Amniotic epithelial cell (primary cell): ENCODE data around the gene POU2AF1.
"Not testable (repeated sequence)": the region's sequence is repeated elsewhere in the genome, so short reads cannot be mapped to it uniquely, and the experiment has no call there.

Source experiments
- DNase-seq: peaks from one replicate; pipeline ENCODE4 v3.0.0-alpha.2; 2010; ENCODE audit warnings: low read depth

The POU2AF1 gene

DNA sequence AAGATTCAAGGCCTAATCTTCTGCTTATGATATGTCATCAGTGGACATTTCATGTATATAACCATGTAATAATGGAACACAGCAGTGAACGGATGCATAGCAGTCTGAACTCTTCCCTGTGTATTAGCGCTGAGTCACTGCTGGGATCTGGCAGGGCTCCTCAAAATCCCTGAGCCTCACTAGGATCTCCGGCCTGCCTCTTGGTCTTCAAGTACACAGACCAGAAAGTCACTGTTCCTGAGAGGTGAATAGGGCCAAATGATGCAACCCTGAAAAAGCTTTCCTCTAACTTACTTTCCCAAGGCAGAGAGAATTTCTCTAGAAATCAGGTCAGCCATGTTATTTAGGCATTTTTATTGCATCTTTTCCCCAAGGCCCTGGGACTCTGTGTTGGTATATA lies 35.0 kb downstream of the POU2AF1 start:
- DNase-seq, result peak; percentile 70

DNA sequence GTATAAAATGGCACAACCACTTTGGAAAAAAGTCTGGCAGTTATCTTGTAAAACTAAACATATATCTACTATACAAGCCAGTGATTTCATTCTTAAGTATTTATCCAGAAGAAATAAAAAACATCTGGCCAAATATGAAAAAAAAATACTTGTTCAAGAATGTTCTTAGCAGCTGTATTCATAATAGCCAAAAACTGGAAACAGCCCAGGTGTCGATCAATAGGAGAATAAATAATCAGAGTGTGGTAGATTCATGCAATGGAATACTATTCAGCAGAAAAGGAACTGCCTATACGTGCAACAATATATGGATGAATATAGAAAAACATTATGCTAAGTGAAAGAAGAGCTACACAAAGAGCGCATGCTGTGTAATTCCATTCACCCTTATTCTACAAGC lies 36.7 kb downstream of the POU2AF1 start:
- DNase-seq, result no peak

DNA sequence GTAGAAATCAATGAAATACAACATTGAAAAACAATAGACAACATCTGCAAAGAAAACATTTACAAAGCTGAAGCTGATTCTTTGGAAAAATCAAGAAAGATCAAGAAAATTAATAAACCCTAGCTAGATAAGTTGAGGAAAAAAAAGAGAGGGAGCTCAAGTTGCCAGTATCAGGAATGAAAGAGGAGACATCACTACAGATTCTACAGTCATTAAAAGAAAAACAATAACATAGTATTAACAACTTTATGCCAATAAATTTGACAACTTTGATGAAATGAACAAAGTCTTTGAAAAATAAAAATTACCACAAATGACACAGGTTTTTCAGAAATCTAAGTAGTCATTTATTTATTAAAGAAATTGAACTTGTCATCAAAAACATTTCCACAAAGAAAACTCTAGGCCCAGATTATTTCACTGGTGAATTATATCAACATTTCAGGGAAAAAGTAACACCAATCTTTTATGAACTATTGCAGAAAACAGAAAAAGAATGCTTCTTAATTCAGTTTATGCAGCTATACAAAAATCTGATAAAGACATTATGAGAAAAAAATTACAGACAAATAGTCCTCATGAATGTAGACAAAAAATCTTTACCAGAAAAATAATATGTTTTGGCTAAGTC lies 39.2 kb downstream of the POU2AF1 start:
- no peak for DNase-seq

DNA sequence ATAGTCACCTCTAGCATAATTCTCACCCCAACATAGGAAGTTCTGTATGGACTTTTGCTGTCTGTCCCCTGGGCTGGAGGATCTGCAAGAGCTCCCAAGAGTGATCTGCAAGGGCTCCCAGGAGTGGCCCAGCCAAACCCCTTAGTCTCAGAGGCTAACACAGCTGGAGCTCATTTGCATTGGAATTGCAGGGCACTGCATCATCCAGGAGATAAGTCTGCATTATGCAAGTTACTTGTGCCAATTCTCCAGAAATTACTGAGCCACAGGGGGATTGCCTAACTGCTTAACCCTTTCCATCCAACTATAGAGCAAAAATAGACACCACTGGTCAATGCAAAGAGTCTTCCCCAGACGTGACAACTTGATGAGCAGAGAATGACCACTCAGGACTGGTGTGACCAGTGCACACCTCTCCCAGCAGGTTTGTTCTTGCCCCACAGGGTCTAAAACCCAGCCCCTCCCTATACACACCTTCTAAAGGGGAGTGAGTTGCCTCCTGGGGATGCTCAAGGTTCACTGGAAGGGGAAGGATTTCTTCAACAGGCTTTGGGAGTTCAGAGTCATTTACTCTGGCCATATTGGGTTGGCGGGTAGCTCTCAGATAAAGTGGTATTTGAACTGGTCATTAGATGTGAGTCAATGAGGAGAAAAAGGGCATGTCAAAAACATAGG lies 42.4 kb downstream of the POU2AF1 start:
- DNase-seq, result peak; percentile 91

DNA sequence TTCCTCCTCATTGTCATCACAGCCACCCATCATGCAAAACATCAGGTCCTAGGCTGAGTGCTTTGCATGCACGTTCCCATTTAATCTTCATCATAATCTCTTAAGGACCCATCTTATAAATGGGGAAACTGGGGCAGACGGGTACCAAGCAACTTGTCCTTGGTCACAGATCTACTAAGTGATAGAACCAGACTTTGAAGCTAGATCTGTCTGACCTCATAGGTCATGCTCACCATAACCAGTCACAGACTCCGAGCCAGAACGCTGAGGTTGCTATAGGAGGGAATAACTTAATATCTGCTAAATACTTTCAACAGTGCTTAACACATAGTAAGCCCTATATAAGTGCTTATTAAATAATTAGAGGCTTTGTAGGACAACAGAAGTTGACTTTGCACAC lies 43.0 kb downstream of the POU2AF1 start:
- DNase-seq, result no peak

DNA sequence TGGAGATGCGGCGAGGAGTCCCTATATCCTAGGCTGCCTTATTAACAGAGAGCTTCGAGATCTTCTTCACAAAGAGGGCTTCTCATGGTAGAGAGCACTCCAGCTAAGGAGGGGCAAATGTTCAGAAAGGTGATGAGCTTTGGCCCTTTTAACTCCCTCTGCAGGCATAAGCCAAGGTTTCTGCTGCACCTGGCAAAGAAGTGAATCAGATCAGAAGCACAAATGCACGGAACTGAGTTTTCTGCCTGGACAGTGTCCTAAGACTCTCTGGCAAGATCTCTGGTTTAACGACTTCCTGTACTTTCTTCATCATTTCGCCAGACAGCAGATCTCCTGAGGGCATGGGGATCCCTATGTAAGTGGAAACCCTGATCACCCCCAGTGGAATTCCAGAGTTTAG lies 43.5 kb downstream of the POU2AF1 start:
- DNase-seq, result peak; percentile 13

DNA sequence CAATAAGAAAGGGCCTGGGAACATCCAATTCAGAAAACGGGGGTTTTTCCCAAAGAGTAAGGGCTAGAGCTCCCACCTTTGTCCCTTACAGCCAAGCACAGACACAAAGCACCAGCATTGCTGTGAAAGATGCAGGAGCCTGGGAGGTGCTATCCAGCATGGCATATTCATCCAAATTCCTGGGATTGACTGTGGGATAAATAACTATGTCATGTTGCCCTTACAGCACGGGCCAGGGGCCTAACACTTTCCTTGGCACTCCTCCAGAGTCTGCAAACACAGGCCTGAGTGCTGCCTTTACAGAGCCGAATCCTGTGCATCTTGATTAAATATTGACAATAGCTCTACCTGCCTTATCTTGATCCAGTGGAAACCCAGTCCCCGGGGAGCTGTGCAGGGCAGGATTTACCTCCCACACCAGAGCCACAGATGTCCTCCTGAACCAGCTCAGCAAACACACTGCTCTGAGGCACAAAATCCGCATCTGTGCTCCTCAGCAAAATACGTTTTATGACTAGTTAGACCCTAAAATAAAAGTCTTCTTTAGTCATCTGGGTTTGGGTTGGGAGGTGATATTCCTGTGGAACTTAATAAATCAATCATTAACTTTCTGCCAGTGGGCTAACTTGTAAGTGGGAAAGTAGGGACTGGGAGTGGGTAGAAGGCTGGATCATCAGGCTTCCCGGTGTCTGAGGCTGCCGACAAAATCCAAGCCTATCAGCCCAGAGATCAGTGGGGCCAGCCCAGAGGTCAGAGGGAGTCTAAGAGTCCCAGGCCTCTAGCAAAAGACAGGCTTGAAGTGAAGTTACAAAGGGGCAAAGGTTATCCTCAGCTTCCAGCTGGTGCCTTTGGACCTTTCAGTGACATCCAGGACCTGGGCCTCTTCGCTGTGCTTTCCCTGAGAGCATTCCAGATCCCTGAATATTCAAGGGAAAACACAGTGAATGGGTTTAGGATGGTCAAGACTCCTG lies 44.3 kb downstream of the POU2AF1 start:
- DNase-seq, result no peak

DNA sequence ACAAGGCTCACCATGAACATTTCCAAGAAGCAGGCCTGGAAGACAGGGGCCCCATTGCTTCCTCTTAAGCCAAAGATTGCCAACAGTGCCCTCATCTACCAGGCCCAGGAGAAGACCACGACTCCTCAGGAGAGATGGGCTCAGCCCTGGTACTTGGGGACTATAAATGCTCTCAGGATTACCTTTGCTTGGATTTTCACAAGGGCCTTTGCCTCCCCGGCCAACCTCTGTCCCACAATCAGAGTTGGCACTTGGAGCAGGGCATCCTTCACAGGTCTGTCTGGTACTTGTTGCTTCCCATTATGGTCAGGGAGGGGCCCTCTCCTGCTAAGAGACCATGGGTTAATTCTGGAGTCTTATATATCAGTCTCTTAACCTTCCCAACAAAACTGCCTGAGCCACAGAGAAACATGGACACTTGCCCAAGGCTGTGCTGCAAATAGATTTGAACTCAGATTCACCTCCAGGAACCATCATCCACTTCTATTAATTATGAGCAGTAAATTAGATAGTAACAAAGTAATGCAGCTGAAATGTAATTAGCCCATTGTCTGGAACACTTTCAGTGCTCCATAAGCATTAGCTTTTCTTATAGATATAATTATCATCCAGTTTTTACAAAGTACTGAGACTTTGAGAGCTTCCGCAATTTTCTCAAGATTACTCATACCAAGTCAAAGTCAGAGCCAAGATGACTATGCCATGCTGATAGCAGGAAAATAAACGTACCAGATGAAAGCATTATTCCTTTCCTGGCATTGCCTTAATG lies 47.2 kb downstream of the POU2AF1 start:
- DNase-seq, result peak; percentile 75

DNA sequence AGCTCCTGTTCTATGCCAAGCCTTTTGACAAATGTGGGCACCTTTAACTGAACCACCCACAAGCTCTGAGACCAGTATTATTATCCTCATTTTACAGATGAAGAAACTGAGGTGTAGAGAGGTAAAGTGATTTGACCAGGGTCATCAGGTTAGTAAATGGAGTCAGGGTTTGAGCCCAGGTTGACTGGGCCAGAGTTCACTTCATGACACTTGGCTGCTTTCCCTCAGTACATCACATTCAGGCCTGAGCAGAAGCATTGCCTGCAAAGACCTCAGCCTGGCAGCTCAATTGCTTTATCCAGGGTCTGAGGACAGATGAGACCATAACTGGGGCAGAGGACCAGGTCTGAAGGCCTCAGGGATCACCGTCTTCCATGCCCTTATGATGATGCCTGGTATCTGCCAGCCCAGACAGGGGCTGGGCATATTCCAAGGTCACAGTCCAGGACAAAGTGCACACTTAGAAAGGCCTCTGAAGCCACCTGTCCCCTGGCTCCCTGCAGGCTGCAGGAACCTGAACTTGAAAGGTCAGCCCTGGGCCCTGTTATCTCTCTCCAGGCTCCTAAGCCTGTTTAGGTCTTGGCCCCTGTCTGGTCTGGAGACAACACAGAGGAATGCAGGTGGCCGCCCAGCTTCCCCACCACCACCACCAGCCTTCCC lies 48.7 kb downstream of the POU2AF1 start:
- DNase-seq, result no peak

DNA sequence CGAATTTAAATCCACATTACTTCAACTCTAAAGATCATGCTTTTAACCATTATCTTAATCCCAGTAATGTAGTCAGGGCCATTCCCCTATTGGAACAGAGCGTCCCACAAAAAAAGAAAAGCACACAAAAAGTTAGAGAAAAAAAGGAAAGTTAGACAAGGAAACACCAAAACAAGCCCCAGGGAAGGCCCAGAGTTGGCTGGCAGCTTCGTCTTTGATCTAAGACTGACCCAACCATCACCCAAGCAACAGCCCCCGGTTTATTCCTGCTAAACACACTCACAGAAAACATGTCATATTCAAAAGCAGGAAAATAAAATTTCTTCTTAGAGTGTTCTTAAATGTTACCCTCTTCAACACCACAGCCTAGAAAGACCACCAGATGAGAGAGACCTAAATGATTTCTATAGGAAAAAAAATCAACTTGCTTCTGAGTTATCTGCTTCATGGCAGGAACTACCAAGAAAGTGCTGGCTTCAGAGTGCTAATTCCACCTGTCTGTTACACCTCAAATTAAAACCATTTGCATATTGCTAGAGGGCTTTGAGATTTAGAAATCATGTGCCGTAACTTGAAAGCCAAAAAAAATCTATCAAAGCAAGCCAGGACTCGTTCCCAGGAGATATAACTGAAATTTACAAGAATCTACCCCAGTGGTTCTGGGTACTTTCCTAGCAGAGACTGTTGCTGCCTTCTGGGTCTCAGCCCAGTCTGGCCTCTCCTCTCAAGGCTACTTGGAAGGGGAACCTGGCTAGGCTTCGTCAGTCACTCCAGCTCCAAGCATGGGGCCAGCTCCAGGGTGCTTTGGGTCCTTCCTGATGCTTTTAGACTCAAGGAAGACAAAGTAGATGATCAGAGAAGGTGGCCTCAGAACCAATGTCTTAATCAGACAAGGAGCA lies 49.5 kb downstream of the POU2AF1 start:
- DNase-seq, result no peak

DNA sequence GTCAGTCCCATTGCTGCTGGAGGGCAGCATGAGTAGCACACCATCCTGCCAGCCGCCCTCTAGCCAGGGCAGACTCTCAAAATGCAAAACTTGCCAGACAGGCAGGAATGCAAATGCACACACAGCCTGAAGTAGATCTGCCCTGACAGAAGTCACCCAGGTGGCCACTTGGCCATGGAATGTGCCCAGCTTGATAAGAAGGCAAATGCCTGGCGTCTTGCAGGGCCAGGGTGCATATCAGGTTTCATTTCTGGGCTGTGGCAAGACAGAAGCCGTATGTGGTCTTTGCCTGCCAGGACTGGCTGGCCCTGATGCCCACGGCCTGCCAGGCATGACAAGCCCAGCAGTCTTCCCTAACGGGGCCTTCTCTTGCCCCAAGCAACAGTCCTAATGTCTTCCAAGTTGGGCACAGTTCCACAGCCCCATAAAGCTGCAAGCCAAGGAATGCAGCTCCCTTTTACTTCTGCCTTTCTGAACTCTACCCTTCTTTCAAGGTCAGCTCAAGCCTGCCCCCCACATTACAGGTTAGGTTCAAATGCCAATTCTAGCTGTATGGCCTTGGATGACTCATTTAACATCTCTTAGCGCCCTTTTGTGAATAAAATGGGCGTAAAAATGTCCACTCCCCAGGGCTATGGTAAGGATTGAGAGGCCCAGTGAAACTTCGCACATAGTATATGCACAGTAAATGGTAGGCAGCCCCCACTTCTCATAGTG lies 51.0 kb downstream of the POU2AF1 start:
- DNase-seq, result no peak

DNA sequence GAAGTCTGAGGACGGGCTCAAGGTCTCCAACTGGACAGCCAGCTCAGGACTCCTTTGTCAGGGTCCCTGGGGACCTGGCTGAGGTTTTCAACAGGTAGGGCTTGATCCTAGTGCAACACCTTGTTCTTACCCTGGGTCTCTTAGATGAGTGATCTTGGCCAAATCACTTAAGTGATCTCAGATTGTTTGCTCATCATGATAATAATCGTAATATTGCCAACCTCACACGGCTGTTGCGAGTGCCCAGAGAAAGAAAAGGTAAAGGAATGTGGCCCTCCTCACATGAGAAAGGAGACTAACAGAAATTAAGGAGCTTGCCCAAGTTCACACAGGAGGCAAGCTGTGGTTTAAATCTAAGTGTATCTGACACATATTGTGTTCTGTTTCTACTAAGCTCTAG lies 52.3 kb downstream of the POU2AF1 start:
- DNase-seq, result no peak

DNA sequence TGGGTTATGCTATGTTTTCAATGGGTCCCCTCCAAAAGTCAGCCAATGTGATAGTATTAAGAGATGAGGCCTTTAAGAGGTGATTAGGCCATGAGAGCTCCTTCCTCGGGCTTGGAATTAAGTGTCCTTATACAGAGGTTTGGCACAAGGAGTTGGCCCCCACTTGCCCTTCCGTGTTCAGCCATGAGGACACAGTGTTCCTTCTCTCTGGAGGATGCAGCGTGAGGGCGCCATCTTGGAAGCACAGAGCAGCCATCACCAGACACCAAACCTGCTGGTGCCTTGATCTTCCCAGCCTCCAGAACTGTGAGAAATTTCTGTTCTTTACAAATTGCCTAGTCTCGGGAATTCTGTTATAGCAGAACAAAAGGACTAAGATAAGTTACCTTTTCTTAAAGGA lies 53.8 kb downstream of the POU2AF1 start:
- no peak for DNase-seq

DNA sequence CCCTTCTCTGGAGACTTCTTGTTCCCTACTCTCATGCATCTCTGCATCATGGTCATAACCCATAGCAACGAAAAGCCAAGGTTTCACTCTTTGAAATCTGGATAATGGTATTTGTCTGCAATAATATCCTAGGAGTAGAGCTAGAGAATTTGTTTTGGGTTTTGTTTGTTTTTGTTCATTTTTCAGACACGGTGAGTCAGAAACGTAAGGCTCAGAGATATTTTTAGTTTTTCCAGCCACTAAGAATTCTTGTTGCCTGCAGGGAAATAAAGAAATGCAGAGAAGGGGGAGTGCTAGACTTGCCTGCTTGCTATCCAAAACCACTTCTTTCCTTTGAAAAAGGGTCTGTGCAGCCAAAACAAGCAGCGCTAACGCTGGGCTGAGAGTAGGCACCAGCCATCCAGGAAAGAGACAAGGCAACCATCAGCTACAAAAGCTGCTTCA lies 54.8 kb downstream of the POU2AF1 start:
- peak; percentile 35 for DNase-seq

DNA sequence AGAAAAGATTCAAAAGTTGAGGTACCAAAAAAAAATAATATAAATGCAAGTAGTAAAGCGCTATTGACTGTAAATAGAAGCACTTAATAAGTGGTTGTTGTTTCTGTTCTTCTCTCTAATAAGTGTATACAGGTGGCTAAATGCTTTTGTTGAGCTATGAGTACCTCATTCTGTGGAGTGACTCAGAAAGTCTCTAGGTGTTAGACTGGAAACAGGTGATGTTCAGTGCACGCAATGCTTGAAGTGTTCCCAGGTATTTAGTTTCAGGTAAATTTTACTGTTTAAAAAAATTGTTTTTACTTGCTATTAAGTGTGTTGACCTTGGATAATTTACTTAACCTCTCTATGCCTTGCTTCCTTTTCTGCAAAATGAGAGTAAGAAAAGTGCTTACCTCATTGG lies 56.5 kb downstream of the POU2AF1 start:
- DNase-seq, result no peak

DNA sequence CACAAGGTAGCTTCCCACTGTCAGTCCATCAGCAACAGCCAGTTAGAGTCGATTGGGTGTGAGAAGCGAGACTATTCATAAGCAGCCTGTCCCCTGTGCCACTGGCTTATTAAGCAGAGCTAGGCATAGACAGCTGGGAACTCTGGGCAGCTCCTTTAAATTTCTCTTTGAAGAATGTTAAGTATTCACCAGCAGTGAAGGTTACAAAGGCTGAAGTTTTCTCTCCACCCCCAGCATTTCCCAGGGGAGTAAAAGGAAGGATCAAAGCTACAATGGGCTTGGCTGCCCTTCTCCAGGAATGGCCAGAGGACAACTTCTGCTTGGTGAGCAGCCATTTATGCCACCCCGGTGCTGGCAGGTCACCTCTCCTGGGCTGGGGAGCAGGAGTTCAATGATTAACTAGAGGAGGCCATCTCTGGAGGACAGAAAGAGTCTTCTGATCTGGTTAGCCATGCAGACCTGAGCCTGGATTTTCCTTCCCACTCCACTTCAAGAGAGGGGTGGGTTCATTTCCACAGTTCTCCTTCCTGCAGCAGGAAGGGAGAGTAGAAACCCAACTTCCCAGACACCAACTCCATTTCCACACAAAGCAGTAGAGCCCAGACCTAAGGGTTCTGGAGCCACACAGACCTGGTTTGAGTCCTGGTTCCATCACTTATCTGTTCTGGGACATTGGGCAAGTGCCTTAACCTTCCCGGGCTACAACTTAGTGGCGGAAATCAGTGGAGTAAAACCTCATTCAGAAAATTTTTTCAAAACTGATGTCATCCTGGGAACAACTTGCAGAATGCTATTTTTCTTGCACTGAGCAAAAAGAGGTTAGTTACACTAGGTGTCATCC lies 58.1 kb downstream of the POU2AF1 start:
- DNase-seq, result no peak

DNA sequence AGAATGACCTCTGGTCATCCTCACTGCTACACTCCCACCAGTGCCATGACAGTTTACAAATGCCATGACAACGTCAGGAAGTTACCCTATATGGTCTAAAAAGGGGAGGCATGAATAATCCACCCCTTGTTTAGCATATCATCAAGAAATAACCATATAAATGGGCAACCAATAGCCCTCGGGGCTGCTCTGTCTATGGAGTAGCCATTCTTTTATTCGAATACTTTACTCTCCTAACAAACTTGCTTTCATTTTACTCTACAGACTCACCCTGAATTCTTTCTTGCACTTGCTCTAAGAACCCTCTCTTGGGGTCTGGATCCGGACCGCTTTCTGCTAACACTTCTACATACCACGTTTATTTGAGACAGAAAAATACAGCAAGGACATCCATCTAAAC lies 58.9 kb downstream of the POU2AF1 start:
- DNase-seq, result not testable (repeated sequence)

DNA sequence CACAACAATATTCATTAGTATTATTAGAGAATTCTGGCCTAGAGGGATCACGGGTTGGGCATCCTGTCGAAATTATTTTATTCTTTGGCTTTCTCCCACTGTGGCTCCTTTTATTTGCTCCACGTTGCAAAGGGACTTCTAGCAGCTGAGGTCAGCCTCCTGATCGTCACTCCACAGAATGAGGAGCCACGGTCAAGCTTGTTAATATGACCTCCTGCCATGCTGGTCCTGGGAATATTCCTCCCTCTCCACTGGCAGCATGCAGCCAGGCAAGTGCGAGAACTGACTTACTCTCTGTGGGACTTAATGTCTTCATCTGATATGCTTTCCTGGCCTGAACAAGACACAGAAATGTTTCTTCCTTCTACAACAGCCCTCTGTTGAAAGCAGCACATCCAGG lies 59.8 kb downstream of the POU2AF1 start:
- no peak for DNase-seq

DNA sequence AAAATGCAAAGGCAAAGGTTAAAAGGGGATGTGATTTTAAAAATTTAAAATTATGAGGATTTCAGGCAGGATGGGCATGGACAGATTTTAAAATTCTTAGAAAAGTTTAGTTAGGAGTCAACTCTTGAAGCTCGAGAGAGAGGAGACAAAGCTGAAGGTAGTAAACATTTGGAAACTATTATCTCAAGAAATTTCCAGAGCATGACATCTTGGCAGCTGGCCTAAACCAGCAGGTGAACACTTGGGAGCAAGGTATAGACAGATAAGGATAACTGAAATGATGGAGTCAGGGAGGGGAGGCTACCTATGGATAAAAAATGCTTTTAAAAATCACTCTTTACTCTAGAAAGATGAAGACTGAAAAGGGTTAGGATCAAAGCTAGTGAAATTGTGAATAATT lies 67.0 kb downstream of the POU2AF1 start:
- DNase-seq, result no peak
